ENCODE measurements around the gene TBP. TPM values are rescaled to one million over a fixed set of nuclear protein-coding genes. Genes with fewer than 3 reads are reported as not detected.
A peak's percentile ranks its signal among the peaks of the same experiment; 100 is the strongest.

Gene TBP
- total RNA-seq, 1 donor from 2014 or later: 15.5 TPM

DNA sequence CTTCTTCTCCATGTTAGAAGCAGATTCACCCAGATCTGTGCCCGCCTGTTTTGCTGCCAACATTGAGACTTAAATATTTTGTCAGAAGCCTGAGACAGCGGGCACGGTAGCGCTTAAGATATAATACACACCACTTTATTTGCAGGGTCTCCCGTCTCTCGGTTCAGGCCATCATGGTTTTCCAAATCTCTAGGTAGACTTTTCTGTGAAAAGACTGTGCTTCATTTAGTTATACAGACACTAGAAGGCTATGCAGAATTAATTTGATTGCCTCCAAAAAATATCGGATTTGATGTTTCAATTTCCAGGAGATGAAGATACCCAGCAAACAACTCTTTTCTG, 598 bp downstream of the TBP start:
- no peak for TF ChIP-seq CTCF (conservative IDR thresholded peaks at IDR 0.05; ENCODE audit: low read depth, low read length)
- peak overlapping the region; percentile 90 for H3K4me3 ChIP-seq (ENCODE audit: low read depth, low read length)
- no peak for DNase-seq (ENCODE audit: low read depth)

- no peak for TF ChIP-seq CTCF (conservative IDR thresholded peaks at IDR 0.05; ENCODE audit: low read depth, low read length)
- DNase-seq (ENCODE audit: low read depth): no peak
- peak overlapping the region; percentile 90 for H3K4me3 ChIP-seq (ENCODE audit: low read depth, low read length)
Measured at GRCh38 chr6:170555305-170555704, 1.1 kb downstream of the TBP start.

DNA sequence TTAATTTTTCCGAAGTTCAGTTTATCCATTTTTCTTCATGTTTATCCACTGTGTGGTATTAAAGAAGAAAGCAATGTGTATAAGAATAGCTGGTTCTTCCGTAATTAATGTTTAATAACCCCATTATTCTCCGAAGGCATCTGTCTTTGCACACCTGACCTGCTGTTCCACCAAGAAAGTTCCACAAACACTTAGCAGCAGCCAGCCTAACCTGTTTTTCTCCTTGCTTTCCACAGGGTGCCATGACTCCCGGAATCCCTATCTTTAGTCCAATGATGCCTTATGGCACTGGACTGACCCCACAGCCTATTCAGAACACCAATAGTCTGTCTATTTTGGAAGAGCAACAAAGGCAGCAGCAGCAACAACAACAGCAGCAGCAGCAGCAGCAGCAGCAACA, 7.4 kb downstream of the TBP start:
- TF ChIP-seq CTCF (conservative IDR thresholded peaks at IDR 0.05; ENCODE audit: low read depth, low read length): no peak
- DNase-seq (ENCODE audit: low read depth): no peak
- H3K4me3 ChIP-seq (ENCODE audit: low read depth, low read length): no peak overlapping the region

DNA sequence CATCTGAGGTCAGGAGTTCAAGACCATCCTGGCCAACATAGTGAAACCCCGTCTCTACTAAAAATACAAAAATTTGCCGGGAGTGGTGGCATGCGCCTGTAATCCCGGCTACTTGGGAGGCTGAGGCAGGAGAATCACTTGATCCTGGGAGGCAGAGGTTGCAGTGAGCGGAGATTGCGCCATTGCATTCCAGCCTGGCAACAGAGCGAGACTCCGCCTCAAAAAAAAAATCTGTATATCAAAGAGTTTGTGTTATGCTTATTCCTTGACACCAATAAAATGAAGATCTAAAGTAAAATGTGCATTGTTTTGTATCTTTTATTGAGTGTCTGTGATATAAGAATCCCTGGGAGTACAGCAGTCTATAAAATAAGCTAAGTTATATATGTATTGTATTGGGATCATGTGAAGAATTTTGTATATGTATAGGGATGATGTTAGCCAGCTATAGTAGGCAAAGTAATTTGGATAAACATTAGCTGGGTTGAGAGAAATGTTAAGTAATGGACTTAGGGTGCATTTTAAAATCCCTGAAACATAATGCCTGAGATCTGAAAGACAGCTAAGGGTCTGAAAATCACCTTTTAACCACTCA, 10.9 kb downstream of the TBP start:
- TF ChIP-seq CTCF (conservative IDR thresholded peaks at IDR 0.05; ENCODE audit: low read depth, low read length): no peak

DNA sequence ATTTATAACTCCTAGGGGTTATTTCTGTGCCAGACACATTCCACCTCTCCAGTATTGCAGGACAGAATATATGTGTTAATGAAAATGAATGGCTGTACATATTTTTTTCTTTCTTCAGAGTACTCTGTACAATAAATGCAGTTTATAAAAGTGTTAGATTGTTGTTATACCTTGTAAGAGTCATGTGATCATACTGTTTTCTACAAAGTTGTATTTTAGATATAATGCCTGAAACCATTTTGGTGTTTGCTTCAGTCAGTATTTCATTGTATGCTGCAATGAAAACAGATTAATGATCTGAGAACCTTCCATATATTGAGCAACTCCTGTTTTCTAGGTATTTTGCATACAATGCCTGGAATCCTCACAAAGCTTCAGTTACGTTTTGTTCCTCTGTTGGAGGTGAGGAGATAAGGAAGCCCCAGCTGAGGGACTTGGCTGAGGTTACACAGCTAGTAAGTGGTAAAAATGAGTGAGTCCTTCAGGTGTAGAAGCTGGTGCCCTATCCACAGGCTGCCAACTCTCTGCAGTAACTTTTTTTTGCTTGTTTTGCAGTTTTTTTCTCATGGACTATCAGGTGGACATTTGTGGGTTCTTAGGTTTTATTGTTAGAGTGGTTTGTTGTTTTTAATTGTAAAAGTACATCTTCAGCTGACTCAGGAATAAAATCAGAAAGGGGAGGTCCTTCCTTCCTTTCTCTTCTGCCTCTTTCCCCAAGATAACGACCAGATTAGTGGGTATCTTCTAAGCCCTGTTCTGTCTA, 18.7 kb downstream of the TBP start:
- H3K4me3 ChIP-seq (ENCODE audit: low read depth, low read length): no peak overlapping the region
- no peak for TF ChIP-seq CTCF (conservative IDR thresholded peaks at IDR 0.05; ENCODE audit: low read depth, low read length)
- DNase-seq (ENCODE audit: low read depth): no peak

More for the DNA sequence above, 10.9 kb downstream of the TBP start:
- DNase-seq (ENCODE audit: low read depth): no peak
- H3K4me3 ChIP-seq (ENCODE audit: low read depth, low read length): no peak overlapping the region

GRCh38 chr6:170575250-170575649, 21.1 kb downstream of the TBP start:
- TF ChIP-seq CTCF (conservative IDR thresholded peaks at IDR 0.05; ENCODE audit: low read depth, low read length): peak; percentile 54
- no peak for DNase-seq (ENCODE audit: low read depth)
- no peak overlapping the region for H3K4me3 ChIP-seq (ENCODE audit: low read depth, low read length)

DNA sequence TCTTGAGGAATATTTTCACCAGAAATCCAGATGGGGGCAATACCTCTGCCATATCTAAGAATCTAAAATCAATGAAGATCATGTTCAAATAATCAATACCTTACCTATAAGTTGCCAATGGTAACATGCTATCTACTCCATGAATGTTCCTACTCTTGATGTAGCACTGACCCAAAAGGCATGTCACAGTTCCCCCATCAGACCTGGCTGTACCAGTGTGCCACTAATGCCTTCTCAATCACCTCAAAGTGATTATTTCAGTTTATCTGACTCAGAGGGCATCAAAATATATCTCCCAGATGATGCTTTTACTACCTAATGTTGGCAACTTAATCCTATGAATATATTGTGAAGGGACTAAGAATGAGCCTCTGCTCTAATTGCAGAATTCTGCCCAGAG, 24.7 kb downstream of the TBP start:
- no peak for DNase-seq (ENCODE audit: low read depth)
- TF ChIP-seq CTCF (conservative IDR thresholded peaks at IDR 0.05; ENCODE audit: low read depth, low read length): no peak
- H3K4me3 ChIP-seq (ENCODE audit: low read depth, low read length): no peak overlapping the region
